GM12873 (cell line): ENCODE measurements around the gene HCK.

ENCODE experiments used
- CTCF ChIP-seq: IDR thresholded peaks from 2 replicates; pipeline ENCODE4 v1.5.1; 2012; ENCODE audit warnings: low read depth, mild to moderate bottlenecking, moderate library complexity, low read length, control low read depth; ENCODE audit not compliant: insufficient read depth; ENCODE audit errors: missing control alignments

HCK gene

DNA sequence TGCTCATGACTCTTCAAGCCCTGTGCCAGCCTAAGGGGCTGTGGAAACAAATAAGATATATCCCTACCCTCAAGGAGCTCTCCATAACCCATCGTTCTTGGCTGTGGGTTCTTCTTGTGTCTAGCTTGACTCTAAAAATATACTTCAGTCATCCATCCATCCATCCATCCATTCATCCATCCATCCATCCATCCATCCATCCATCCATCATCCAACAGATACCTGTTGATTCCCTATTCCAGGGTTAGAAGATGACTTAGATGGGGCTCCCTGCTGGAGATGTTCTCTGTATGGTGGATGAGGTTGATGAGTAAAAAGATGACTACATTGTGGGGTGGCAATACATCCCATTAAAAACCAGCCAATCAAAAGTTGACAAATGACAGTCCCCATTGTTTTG, 23.5 kb downstream of the HCK start:
- TF ChIP-seq CTCF: no peak

GRCh38 chr20:32077190-32077589, 25.1 kb downstream of the HCK start:
- no peak for TF ChIP-seq CTCF

DNA sequence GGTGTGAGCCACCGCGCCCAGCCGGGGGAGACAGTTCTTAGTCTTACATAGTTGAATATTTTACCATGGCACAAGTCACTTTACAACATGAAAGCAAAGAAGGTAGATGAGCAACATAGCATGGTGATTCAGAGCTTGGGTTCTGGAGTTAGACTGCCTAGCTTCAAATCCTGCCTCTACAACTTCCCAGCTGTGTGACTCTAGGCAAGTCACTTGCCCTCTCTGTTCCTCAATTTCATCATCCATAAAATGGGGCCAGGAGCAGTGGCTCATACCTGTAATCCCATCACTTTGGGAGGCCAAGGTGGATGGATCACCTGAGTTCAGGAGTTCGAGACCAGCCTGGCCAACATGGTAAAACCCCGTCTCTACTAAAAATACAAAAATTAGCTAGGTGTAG, 26.3 kb downstream of the HCK start:
- no peak for TF ChIP-seq CTCF

DNA sequence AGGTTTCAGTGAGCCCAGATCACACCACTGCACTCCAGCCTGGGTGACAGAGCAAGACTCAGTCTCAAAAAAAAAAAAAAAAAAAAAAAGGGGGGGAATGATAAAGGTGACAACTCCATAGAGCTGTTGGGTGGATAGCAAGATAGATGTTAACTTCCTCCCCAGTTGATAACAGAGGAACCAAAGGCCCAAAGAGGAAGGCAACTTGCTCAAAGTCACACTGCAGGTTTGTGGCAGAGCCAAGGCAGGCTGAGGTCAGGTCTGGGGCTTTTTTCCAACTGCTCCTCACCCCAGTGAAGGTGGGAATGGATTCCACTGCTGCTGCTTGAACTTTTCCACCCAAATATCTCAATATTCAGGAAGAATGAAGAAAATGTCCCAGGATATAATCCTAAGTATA, 26.7 kb downstream of the HCK start:
- no peak for TF ChIP-seq CTCF

DNA sequence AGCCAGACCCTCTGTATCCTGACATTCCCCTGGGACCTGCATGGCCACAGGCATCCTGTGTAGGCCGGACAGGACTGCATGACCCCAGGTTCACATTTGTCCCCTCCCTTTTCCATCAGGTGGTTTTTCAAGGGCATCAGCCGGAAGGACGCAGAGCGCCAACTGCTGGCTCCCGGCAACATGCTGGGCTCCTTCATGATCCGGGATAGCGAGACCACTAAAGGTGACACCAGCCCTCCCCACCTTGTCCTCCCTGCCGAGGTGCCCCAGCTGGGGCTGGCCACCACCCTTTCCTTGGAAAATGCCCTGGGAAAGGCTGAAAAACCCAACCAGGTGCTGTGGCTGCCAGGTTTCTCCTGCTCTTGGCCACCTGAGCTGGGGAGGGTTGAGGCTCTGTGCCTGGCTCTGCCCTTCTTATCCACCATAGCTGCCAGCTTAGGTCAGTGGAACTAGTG, 27.6 kb downstream of the HCK start:
- no peak for TF ChIP-seq CTCF

DNA sequence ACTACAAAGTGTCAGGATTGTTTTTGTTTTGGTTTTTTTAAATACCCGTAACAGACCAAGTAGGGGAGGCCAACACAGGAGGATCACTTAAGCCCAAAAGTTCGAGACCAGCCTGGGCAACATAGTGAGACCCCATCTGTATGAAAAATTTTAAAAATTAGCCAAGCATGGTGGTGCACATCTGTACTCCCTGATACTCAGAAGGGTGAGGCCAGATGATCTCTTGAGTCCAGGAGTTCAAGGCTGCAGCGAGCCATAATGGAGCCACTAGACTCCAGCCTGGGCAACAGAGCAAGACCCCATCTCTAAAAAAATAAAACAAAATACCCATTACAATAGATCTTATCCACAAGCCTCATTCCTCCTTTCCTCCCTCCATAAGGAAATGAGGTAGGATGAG, 28.7 kb downstream of the HCK start:
- no peak for TF ChIP-seq CTCF

- no peak for TF ChIP-seq CTCF
Measured at GRCh38 chr20:32083469-32083868, 31.4 kb downstream of the HCK start.
